GM18502 (cell line): ENCODE results near the gene ARRB1.

ENCODE experiments used
- ATAC-seq: cut with Tn5 transposase; IDR thresholded peaks from one replicate; pipeline ENCODE4 v1.9.1; 2021; ENCODE audit warnings: mild to moderate bottlenecking; ENCODE audit not compliant: unreplicated experiment, poor library complexity

ARRB1 gene

GRCh38 chr11:75239531-75240290, 111.8 kb downstream of the ARRB1 start:
- ATAC-seq = no peak

DNA sequence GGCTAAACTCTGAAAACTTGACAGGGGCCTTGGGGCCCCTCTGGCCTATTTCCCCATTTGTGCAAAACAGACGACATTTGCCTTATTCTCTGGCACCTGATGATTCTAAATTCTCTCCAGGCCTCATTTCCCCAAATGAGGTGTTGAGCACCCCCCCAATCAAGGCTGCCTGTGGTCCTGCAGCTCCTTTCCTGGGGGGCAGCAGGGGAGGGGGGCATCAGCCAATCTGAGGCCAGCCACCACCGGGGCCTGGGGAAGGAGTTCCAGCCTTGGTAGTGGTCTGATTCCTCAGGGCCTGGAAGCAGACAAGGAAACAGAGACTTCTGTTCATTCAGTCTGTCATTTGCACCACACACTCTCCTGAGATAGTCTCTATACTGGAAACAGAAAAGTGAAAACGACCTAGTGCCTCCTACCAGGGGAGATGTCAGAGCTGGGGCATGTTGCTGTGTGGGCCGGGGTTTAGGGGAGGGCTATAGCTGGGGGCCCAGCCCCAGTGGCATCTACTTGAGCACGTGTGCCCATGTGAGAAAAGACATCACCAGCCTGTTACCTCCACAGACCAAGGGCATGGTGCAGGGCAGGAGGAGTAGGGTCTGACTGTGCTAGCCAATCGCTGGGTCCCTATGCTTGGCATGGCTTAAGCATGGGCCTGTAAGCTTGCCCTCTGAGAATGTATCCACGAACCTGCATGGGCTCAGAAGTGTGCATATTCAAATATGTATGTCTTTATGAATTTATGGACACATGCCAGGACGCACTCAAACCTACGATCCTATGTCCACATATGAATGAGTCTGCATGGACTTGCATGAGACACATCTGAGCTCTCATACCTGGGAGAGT, 112.6 kb downstream of the ARRB1 start:
- ATAC-seq = no peak

GRCh38 chr11:75237050-75237449, 114.4 kb downstream of the ARRB1 start:
- ATAC-seq = no peak

- ATAC-seq = no peak
Observed at GRCh38 chr11:75236062-75236461, 115.4 kb downstream of the ARRB1 start.

GRCh38 chr11:75233754-75234172, 117.7 kb downstream of the ARRB1 start:
- no peak for ATAC-seq

- ATAC-seq = no peak
Observed at GRCh38 chr11:75230621-75231020, 120.8 kb downstream of the ARRB1 start.

DNA sequence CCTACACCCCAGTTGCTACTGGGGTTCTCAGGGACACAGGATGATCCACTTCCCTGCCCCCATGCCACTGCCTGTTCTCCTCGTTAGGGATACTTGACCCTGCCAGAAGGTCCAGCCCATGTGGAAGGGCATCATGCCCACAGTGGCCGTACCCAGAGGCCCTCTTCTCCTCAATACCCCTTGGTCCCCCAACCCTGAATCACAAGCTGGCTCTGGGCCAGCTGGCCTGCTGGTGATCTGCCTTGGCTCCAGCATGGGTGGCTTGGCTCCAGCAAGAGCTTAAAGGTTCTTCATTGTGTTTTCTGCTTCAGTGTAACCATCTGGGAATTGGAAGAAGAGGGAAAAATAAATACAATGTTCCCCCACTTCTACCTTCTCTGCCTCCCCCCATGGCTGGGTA, 122.0 kb downstream of the ARRB1 start:
- ATAC-seq = no peak

DNA sequence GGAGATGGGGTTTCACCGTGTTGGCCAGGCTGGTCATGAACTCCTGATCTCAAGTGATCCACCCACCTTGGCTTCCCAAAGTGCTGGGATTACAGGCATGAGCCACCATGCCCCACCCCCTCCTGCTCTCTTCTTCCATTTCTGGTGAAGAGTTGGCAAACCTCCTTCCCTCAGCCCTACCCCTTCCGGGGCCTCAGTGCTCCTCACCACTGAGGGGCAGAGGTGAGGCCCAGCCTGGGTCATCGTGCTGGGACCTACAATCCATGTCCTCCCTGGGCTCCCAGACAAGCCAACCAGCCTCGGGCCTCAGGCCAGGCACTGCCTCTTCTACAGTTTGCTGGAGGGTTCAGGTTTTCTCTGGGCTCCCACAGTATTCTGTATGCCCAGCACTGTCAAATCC, 125.7 kb downstream of the ARRB1 start:
- no peak for ATAC-seq

DNA sequence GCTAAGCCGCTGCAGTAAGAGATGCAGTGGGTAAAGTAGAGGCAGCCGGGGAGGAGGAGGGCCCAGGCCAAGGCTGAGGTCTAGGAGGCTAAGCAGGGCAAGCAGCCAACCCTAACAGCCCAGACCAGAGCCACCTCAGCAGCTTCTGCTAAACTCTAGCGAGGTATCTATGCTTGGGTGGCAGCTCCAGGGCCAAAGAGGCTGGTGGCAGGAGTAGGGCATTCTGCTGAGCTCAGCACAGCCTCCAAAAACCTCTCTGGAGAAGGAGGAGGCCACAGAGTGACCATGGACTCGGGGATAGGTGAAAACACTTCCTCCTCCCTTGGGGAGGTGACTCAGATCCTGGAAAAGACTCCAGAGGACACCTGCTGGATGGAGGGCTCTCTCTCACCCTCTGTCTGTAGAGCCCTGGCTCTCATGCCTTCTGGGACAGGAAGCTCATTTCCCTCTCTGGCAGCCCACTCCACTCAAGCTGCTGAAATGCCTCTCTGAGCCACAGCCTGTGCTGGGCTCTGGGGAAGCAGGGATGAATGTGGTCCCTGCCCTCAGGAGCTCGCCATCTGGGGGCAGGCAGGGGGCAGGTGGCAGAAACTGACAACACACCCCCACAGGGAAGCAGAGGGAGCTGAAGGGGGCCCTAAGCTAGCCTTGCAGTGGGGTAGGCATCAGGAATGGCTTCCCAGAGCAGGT, 127.4 kb downstream of the ARRB1 start:
- no peak for ATAC-seq

- no peak for ATAC-seq
Observed at GRCh38 chr11:75219869-75220268, 131.6 kb downstream of the ARRB1 start.

DNA sequence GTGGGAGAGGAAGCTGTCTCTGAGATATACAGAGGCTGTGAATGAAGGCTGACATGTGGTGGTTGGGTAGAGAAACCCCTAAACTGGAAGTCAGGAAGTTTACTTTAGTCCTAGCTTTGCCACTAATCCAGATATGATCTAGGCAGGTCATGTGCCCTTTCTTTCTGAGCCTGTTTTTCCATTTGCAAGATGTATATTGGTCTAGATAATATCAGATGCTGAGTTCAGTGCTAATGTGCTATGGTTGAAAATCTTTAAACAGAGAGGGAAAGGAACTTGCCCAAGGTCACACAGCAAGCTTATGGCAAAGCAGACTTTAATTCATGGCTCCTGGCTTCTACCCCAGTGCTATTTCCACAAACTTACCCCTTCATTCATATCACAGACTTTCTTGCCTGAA, 136.6 kb downstream of the ARRB1 start:
- ATAC-seq = no peak

- ATAC-seq = no peak
Observed at GRCh38 chr11:75214411-75214821, 137.0 kb downstream of the ARRB1 start.
